ENCODE results near the gene ABTB2.
"Not testable (repeated sequence)": the region's sequence is repeated elsewhere in the genome, so short reads cannot be mapped to it uniquely, and the experiment has no call there.

ABTB2 gene

GRCh38 chr11:34260072-34260575 lies 97.7 kb downstream of the ABTB2 start:
- no peak for DNase-seq

- no peak for DNase-seq
Observed at GRCh38 chr11:34259087-34259486, 98.7 kb downstream of the ABTB2 start.

GRCh38 chr11:34256626-34257025 lies 101.2 kb downstream of the ABTB2 start:
- no peak for DNase-seq

GRCh38 chr11:34256150-34256549 lies 101.7 kb downstream of the ABTB2 start:
- DNase-seq, result no peak

- DNase-seq, result no peak
Observed at GRCh38 chr11:34255101-34255500, 102.7 kb downstream of the ABTB2 start.

GRCh38 chr11:34254011-34254410 lies 103.8 kb downstream of the ABTB2 start:
- no peak for DNase-seq

GRCh38 chr11:34252651-34253050 lies 105.2 kb downstream of the ABTB2 start:
- no peak for DNase-seq

GRCh38 chr11:34252015-34252414 lies 105.8 kb downstream of the ABTB2 start:
- no peak for DNase-seq

GRCh38 chr11:34251589-34251980 lies 106.2 kb downstream of the ABTB2 start:
- DNase-seq, result no peak

- no peak for DNase-seq
Observed at GRCh38 chr11:34250732-34251588, 106.8 kb downstream of the ABTB2 start.

- no peak for DNase-seq
Observed at GRCh38 chr11:34250211-34250610, 107.6 kb downstream of the ABTB2 start.

- no peak for DNase-seq
Observed at GRCh38 chr11:34249439-34249838, 108.4 kb downstream of the ABTB2 start.

- DNase-seq, result not testable (repeated sequence)
Observed at GRCh38 chr11:34246511-34246910, 111.3 kb downstream of the ABTB2 start.

GRCh38 chr11:34245041-34245440 lies 112.8 kb downstream of the ABTB2 start:
- no peak for DNase-seq

GRCh38 chr11:34243600-34244464 lies 114.0 kb downstream of the ABTB2 start:
- DNase-seq, result no peak

- no peak for DNase-seq
Observed at GRCh38 chr11:34242037-34242625, 115.7 kb downstream of the ABTB2 start.

GRCh38 chr11:34240150-34240494 lies 117.7 kb downstream of the ABTB2 start:
- DNase-seq, result no peak

GRCh38 chr11:34239465-34240149 lies 118.2 kb downstream of the ABTB2 start:
- no peak for DNase-seq

GRCh38 chr11:34238966-34239365 lies 118.8 kb downstream of the ABTB2 start:
- no peak for DNase-seq

- DNase-seq, result no peak
Observed at GRCh38 chr11:34238533-34238932, 119.3 kb downstream of the ABTB2 start.

GRCh38 chr11:34236572-34236971 lies 121.2 kb downstream of the ABTB2 start:
- DNase-seq, result no peak

- DNase-seq, result no peak
Observed at GRCh38 chr11:34235591-34236071, 122.2 kb downstream of the ABTB2 start.

- DNase-seq, result no peak
Observed at GRCh38 chr11:34235189-34235588, 122.6 kb downstream of the ABTB2 start.

Data from NCI-H1694 treated with DMSO at 0.1 percent for 48 hours (cell line).